NCI-H748 treated with DMSO at 0.1 percent for 48 hours (cell line): ENCODE results near the gene ZNHIT2.
"Not testable (repeated sequence)": the region's sequence is repeated elsewhere in the genome, so short reads cannot be mapped to it uniquely, and the experiment has no call there.

Experiments
- DNase-seq: peaks from one replicate; lab custom pipeline; 2025; lab: John Stamatoyannopoulos, UW

Gene ZNHIT2

GRCh38 chr11:65119670-65119995, 2.1 kb upstream of the ZNHIT2 start:
- DNase-seq: no peak

- DNase-seq: not testable (repeated sequence)
These were observed 1.6 kb upstream of the ZNHIT2 start for GRCh38 chr11:65118891-65119669.

- no peak for DNase-seq
These were observed 766 bp upstream of the ZNHIT2 start for GRCh38 chr11:65118097-65118837.

- DNase-seq: no peak
These were observed 913 bp downstream of the ZNHIT2 start for GRCh38 chr11:65116370-65117205.

GRCh38 chr11:65115361-65116082, 2.0 kb downstream of the ZNHIT2 start:
- DNase-seq: no peak

- no peak for DNase-seq
These were observed 2.8 kb downstream of the ZNHIT2 start for GRCh38 chr11:65114538-65115171.

- DNase-seq: no peak
These were observed 3.7 kb downstream of the ZNHIT2 start for GRCh38 chr11:65113839-65114238.

GRCh38 chr11:65113361-65113756, 4.1 kb downstream of the ZNHIT2 start:
- DNase-seq: no peak

- peak; percentile 34 for DNase-seq
These were observed 4.7 kb downstream of the ZNHIT2 start for GRCh38 chr11:65112546-65113360.

- DNase-seq: peak; percentile 95
These were observed 5.6 kb downstream of the ZNHIT2 start, which contains the start of gene TM7SF2 for GRCh38 chr11:65111744-65112545. Gene TM7SF2 (plus strand): TSS chr11:65111872. CDS start chr11:65112016, 144 bp downstream.

GRCh38 chr11:65111159-65111743, 6.2 kb downstream of the ZNHIT2 start:
- no peak for DNase-seq

- DNase-seq: peak; percentile 63
These were observed 7.1 kb downstream of the ZNHIT2 start for GRCh38 chr11:65110354-65110861.

GRCh38 chr11:65109231-65110198, 8.0 kb downstream of the ZNHIT2 start:
- DNase-seq: no peak

GRCh38 chr11:65108469-65109123, 8.9 kb downstream of the ZNHIT2 start:
- no peak for DNase-seq

GRCh38 chr11:65107751-65108468, 9.6 kb downstream of the ZNHIT2 start:
- DNase-seq: no peak

- DNase-seq: no peak
These were observed 10.4 kb downstream of the ZNHIT2 start for GRCh38 chr11:65107078-65107477.

GRCh38 chr11:65104628-65105027, 12.9 kb downstream of the ZNHIT2 start:
- no peak for DNase-seq
